CD4-positive, alpha-beta T cell treated with Interleukin-17A for 1 hour (primary cell): ENCODE measurements around the gene DRAM1.
"Not testable (repeated sequence)": the region's sequence is repeated elsewhere in the genome, so short reads cannot be mapped to it uniquely, and the experiment has no call there.

Source experiments
- DNase-seq: peaks from one replicate; pipeline ENCODE4 v3.0.0-alpha.2; 2020

The DRAM1 gene

DNA sequence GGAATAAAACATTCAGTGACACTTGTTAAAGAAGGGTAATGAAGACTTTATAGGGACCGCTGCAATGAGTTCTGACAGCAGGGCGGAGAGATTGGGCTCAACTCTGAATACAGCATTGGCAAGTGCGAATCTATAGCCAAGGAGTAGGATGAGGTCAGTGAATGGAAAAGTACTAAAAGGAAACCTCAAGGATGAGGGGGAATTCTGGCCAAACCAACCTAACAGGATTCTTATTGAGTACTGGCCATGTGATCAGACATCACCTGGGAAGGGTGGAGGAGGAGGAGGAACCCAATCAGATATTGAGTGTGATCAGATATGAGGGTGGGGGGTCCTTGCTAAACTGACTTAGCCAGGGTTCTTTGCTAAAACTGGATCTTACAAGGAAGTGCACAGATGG is 31.0 kb downstream of the DRAM1 start:
- DNase-seq, result no peak

- DNase-seq, result no peak
Measured at GRCh38 chr12:101909646-101910045, 32.3 kb downstream of the DRAM1 start.

DNA sequence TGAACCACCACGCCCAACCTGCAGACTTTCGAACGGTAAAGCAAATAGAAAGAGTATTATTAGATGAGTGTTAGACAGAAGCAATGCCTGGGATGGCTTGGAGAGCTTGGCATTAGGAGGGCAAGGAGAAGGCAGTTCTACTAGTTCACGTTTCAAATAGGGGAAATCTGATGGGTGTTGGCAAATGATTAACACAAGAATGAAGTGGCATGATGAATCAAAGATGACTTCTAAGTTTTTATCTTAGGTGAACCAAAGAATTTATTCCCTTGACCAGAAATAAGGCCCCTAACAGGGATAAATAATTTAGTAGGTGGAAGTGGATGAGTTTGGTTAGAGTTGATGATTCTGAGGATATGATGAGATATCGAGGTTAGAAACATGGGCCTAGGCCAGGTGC is 38.5 kb downstream of the DRAM1 start:
- no peak for DNase-seq

DNA sequence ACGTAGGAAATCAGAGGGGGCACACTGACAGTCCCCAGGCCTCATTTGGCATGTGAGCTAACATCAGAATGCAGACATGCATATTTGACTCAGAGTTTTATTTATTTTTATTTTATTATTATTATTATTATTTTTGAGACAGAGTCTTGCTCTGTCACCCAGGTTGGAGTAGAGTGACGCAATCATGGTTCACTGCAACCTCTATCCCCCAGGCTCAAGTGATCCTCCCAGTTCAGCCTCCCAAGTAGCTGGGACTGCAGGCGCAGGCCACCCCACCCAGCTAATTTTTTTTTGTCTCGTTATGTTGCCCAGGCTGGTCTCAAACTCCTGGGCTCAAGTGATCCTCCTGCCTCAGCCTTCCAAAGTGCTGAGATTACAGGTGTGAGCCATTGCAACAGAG is 41.4 kb downstream of the DRAM1 start:
- not testable (repeated sequence) for DNase-seq

GRCh38 chr12:101919447-101919846 is 42.1 kb downstream of the DRAM1 start:
- no peak for DNase-seq

DNA sequence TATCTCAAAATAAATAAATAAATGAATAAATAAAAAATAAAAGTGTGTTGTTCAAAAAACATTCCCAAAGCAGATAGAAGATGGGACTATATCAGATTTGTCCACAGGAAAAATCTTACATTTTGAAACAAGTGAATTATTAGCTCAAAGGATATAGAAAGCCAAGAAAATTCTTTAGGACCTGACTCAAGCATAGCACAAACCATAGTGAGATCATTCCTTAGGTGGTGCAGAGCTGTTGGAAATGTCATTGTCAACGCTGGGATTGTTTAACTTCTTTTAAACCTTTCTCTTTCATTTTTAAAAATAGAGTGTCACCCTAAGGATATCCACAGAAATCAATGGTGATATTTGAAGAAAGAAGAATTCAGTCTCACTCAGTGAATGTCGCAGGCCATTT is 43.5 kb downstream of the DRAM1 start:
- no peak for DNase-seq

- DNase-seq, result no peak
Measured at GRCh38 chr12:101923045-101923718, 45.8 kb downstream of the DRAM1 start.

GRCh38 chr12:101924618-101925017 is 47.2 kb downstream of the DRAM1 start:
- no peak for DNase-seq

- no peak for DNase-seq
Measured at GRCh38 chr12:101925361-101925760, 48.0 kb downstream of the DRAM1 start.

GRCh38 chr12:101925935-101926334 is 48.6 kb downstream of the DRAM1 start:
- no peak for DNase-seq

- no peak for DNase-seq
Measured at GRCh38 chr12:101927036-101927435, 49.7 kb downstream of the DRAM1 start.

GRCh38 chr12:101927999-101928398 is 50.6 kb downstream of the DRAM1 start:
- DNase-seq, result no peak

- no peak for DNase-seq
Measured at GRCh38 chr12:101928556-101928955, 51.2 kb downstream of the DRAM1 start.

- DNase-seq, result no peak
Measured at GRCh38 chr12:101929365-101930041, 52.1 kb downstream of the DRAM1 start.

GRCh38 chr12:101931498-101932326 is 54.3 kb downstream of the DRAM1 start:
- no peak for DNase-seq

DNA sequence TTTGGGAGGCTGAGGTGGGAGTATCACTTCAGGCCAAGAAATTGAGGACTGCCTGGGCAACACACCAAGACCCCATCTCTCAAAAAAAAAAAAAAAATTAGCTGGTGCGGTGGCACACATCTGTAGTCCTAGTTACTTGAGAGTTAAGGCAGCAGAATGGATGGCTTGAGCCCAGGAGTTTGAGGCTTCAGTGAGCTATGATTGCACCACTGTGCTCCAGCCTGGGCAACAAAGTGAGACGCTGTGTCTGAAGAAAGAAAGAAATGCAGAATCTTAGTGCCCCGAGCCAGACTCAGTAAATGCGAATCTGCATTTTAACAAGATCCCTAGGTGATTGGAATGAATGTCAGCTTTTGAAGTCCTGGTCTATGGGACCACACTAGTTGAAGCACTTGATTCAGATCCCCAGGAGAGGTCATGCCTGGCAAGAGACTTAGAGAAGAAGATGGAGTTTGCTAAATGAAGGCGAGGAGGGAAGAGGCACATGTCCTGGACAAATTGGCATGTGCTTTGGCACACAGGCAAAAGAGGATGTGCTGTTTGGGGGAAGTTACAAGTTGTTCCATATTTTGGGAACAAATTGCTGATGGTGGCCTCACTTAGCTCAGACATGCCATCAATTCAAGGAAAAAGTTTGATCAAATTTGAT is 56.6 kb downstream of the DRAM1 start:
- DNase-seq, result no peak

DNA sequence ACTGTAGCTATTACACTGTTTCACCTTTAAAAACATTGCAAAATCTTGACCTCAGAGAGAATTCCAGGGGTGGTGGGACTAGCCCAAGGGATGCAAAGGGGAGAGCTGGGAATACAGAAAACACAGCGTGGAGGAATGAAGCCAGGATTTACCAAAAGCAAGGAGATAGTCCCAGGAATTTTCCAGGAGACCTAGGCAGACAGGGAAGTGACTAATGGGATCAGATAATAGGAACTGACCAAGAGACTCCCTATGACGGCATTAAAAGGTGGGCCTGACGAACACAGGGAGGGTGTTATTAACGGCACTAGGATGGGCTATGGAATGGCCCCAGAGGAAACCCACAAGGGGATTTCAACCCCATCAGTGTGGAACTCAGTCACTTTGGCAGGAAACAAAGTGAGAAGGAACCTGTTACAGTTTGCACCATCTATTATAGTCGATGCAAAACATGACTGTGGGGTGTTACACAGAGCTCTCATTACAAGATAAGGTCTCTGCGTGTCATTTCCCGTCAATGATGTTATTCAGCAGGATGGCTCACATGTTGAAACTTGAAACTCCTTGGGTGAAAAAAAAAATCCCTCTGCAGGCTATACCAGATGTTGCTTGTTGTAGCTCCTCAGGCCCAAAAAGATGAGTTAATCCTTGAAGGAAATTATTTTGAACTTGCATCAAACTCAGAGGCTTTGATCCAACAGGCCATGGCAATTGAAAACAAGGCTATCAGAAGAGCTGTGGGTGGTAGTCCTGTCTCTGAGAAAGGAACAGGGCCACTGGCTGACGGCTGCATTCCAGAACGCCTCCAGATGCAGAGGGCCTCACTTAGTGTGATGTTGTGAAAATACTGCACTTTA is 58.7 kb downstream of the DRAM1 start:
- DNase-seq, result no peak

DNA sequence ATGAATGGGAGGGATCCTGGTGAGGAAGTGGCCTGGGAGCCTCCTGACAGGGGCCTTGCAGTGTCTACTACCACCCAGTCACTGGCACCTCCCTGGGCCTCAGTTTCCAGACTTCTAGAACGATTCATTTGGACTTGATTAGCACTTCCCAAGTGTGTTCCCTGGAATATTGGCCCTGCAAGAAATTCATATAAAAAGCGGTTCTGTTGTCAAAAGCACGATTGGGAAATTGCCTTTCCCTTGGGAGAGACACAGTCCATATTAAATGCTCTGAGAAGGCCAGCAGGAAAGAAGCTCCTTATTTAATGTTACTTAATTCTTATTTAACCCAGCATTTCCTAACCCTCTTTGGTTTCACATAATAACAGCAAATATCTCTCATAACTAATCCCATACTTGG is 61.9 kb downstream of the DRAM1 start:
- no peak for DNase-seq

- DNase-seq, result peak; percentile 66
Measured at GRCh38 chr12:101939856-101940265, 62.5 kb downstream of the DRAM1 start.

DNA sequence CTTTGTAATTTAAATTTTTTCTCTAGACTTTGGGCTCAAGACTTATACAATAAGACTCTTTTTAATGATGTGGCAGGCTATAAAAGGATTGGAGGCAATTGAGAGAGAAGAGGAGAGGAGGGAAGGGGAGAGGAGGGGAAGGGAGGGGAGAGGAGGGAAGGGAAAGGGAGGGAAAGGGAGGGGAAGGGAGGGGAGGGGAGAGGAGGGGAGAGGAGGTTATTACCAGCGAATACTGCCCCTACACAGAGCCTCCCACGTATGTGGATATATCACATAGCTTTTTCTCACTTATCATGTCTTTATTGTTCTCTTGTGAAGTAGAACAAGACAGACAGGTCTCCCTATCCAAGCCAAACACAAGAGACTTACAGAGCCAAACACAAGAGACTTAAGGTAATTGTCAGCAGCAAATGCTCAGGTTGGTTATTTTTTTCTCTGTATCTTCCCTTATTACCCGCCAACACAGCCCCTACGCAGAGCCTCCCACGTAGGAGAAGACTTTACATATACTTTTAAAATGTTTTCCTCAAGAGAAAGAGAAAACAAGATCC is 63.1 kb downstream of the DRAM1 start:
- no peak for DNase-seq

DNA sequence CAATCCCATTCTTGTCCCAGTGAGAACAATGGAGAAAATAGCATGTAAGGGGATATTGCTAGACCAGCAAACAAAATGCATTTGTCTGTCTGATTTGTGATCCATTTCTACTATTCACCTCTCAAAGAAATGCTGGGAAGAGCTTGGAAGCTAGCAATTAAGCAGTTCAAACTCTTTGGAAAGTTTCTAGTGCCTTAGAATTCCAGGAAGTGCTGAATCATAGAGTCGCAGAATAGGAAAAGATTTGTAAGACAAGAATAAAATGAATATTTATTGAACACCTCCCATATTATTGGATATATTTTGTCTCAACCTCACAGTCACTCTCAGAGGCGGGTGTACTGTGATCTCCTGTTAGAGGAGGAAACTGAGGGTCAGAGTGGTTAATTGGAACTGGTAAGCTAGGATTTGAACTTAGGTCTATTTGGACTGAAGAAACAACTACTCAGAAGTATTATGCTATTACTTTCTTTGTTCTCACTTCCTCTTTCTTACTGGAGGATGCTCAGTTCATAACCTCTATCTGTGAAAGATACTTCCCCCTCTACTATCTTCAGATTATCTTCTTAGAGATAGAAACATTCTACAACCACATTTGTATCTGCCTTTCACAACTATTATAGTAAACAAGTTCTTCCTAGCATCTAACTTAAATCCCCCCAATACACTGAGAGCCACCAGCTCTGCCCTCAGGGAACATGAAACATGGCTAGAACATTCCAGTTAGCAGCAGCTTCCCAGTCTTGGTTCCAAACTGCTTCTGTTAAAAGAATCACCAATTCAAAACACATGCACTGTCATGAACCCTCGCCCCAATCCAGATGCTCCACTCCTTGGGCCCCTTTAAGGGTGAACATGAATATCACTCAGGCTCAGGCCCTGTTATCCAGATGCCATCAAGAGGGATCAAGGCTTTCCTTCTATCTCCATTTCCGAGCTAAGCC is 64.2 kb downstream of the DRAM1 start:
- DNase-seq, result no peak
